Trophoblast cell (in vitro differentiated cells and primary cell): ENCODE data around the gene PDE6B.
"Not testable (repeated sequence)": the region's sequence is repeated elsewhere in the genome, so short reads cannot be mapped to it uniquely, and the experiment has no call there.

Source experiments
- DNase-seq, 2 donors: peaks; one replicate each; pipeline ENCODE4 v3.0.0-alpha.2; 2016
- H2AFZ ChIP-seq: 2 replicates; pipeline ENCODE4 v1.6.1; 2013; ENCODE audit warnings: low read length, moderate library complexity, mild to moderate bottlenecking; ENCODE audit not compliant: insufficient read depth, poor library complexity
- H2AK5ac ChIP-seq: 2 replicates; pipeline ENCODE4 v1.6.1; 2013; ENCODE audit warnings: mild to moderate bottlenecking, low read length
- H2BK120ac ChIP-seq: 2 replicates; pipeline ENCODE4 v1.6.1; 2013; ENCODE audit warnings: low read length, mild to moderate bottlenecking, moderate library complexity; ENCODE audit not compliant: insufficient read depth, poor library complexity
- H2BK12ac ChIP-seq: 2 replicates; pipeline ENCODE4 v1.6.1; 2013; ENCODE audit warnings: mild to moderate bottlenecking, low read length, moderate library complexity
- H2BK5ac ChIP-seq: 2 replicates; pipeline ENCODE4 v1.6.1; 2013; ENCODE audit warnings: low read length, low read depth, moderate library complexity, mild to moderate bottlenecking; ENCODE audit not compliant: poor library complexity
- H3K14ac ChIP-seq: 2 replicates; pipeline ENCODE4 v1.6.1; 2013; ENCODE audit warnings: mild to moderate bottlenecking, low read length
- H3K18ac ChIP-seq: 2 replicates; pipeline ENCODE4 v1.6.1; 2013; ENCODE audit warnings: mild to moderate bottlenecking, low read length
- H3K23ac ChIP-seq: 2 replicates; pipeline ENCODE4 v1.6.1; 2013; ENCODE audit warnings: low read length
- H3K27ac ChIP-seq: 2 replicates; pipeline ENCODE4 v1.5.1; 2013; ENCODE audit warnings: low read depth, mild to moderate bottlenecking, inconsistent platforms, low read length, moderate library complexity
- H3K27me3 ChIP-seq: 2 replicates; pipeline ENCODE4 v1.6.1; 2013; ENCODE audit warnings: inconsistent platforms, mild to moderate bottlenecking, low read length, moderate library complexity; ENCODE audit not compliant: insufficient read depth
- H3K36me3 ChIP-seq, 2 experiments: 1 replicate in 1 of 2; 2 replicates in 1 of 2; pipeline ENCODE4 v1.6.1; 2013; ENCODE audit warnings: low read length in 2 of 2, mild to moderate bottlenecking in 2 of 2, moderate library complexity in 1 of 2; ENCODE audit not compliant: insufficient read depth in 2 of 2, control insufficient read depth in 1 of 2
- H3K4ac ChIP-seq: 2 replicates; pipeline ENCODE4 v1.6.1; 2013; ENCODE audit warnings: low read depth, mild to moderate bottlenecking, low read length, moderate library complexity
- H3K4me1 ChIP-seq, 2 experiments: 1 replicate in 1 of 2; 2 replicates in 1 of 2; pipeline ENCODE4 v1.6.1; 2013; ENCODE audit warnings: low read length in 2 of 2, mild to moderate bottlenecking in 2 of 2, moderate library complexity in 1 of 2; ENCODE audit not compliant: insufficient read depth in 2 of 2, control insufficient read depth in 1 of 2
- H3K4me2 ChIP-seq: 2 replicates; pipeline ENCODE4 v1.6.1; 2013; ENCODE audit warnings: inconsistent platforms, mild to moderate bottlenecking, low read length, moderate library complexity
- H3K4me3 ChIP-seq: 2 replicates; pipeline ENCODE4 v1.5.1; 2013; ENCODE audit warnings: mild to moderate bottlenecking, low read depth, low read length, inconsistent platforms
- H3K79me1 ChIP-seq: one replicate; pipeline ENCODE4 v1.6.1; 2013; ENCODE audit warnings: low read length
- H3K79me2 ChIP-seq: 2 replicates; pipeline ENCODE4 v1.6.1; 2013; ENCODE audit warnings: low read length, mild to moderate bottlenecking; ENCODE audit not compliant: control insufficient read depth, insufficient read depth, poor library complexity
- H3K9ac ChIP-seq: 2 replicates; pipeline ENCODE4 v1.6.1; 2013; ENCODE audit warnings: mild to moderate bottlenecking, low read length
- H3K9me3 ChIP-seq: 2 replicates; pipeline ENCODE4 v1.6.1; 2013; ENCODE audit warnings: low read depth, mild to moderate bottlenecking, control low read depth, inconsistent platforms, low read length; ENCODE audit not compliant: insufficient read depth
- H4K12ac ChIP-seq: 2 replicates; pipeline ENCODE4 v1.6.1; 2013; ENCODE audit warnings: low read depth, mild to moderate bottlenecking, low read length, moderate library complexity
- H4K8ac ChIP-seq: 2 replicates; pipeline ENCODE4 v1.6.1; 2013; ENCODE audit warnings: low read depth, mild to moderate bottlenecking, low read length, moderate library complexity
- H4K91ac ChIP-seq: one replicate; pipeline ENCODE4 v1.6.1; 2013; ENCODE audit warnings: low read depth, mild to moderate bottlenecking, low read length, moderate library complexity
- WGBS: extraction: QIAGEN DNeasy Blood & Tissue Kit; methylation state at CpG from one replicate; pipeline ENCODE4 v1.1.7; 2013; ENCODE audit warnings: missing lambda C conversion rate; ENCODE audit not compliant: insufficient read length, insufficient coverage; ENCODE audit errors: extremely low coverage; 5-methylcytosine and 5-hydroxymethylcytosine counted together

The PDE6B gene

GRCh38 chr4:636628-637159, 11.3 kb downstream of the PDE6B start:
- H3K79me1 ChIP-seq, result no peaks in the 10 kb centered on the region
- H4K91ac ChIP-seq, result no peak overlapping the region
- no peak overlapping the region for H4K12ac ChIP-seq
- H2BK5ac ChIP-seq, result no peak overlapping the region
- no peak overlapping the region for H3K18ac ChIP-seq
- WGBS, result no CpG with 5 or more reads among the region's 13 CpGs
- no peaks in the 10 kb centered on the region for H3K27me3 ChIP-seq
- H3K9ac ChIP-seq, result no peak overlapping the region
- no peak overlapping the region for H3K4ac ChIP-seq
- H3K4me3 ChIP-seq, result no peak overlapping the region
- H4K8ac ChIP-seq, result no peak overlapping the region
- no peak overlapping the region for H3K23ac ChIP-seq
- no peak overlapping the region for H3K14ac ChIP-seq
- H2BK120ac ChIP-seq, result no peak overlapping the region
- H3K4me1 ChIP-seq, result no peaks in the 10 kb centered on the region
- no peak for DNase-seq
- no peak overlapping the region for H3K27ac ChIP-seq
- H2BK12ac ChIP-seq, result no peak overlapping the region
- H2AK5ac ChIP-seq, result no peak overlapping the region
- no peak overlapping the region for H2AFZ ChIP-seq
- H3K36me3 ChIP-seq, result no peaks in the 10 kb centered on the region
- peaks cover 18% of the 10 kb centered on the region for H3K9me3 ChIP-seq
- H3K79me2 ChIP-seq, result no peaks in the 10 kb centered on the region
- no peak overlapping the region for H3K4me2 ChIP-seq

GRCh38 chr4:637536-638280, 12.3 kb downstream of the PDE6B start:
- no CpG with 5 or more reads among the region's 32 CpGs for WGBS
- no peak overlapping the region for H3K18ac ChIP-seq

GRCh38 chr4:642366-642765, 17.0 kb downstream of the PDE6B start:
- not testable (repeated sequence) for H3K4me1 ChIP-seq, H3K9ac ChIP-seq, H3K4ac ChIP-seq, H3K4me2 ChIP-seq, H3K9me3 ChIP-seq, H2AFZ ChIP-seq, H3K27me3 ChIP-seq, H3K27ac ChIP-seq, H3K79me1 ChIP-seq, H3K23ac ChIP-seq, H2BK120ac ChIP-seq, H4K91ac ChIP-seq, H3K79me2 ChIP-seq, H3K36me3 ChIP-seq, H3K4me3 ChIP-seq, H2BK5ac ChIP-seq, H3K18ac ChIP-seq, H4K8ac ChIP-seq, H2AK5ac ChIP-seq, H2BK12ac ChIP-seq, H3K14ac ChIP-seq, H4K12ac ChIP-seq
- no CpG with 5 or more reads among the region's 6 CpGs for WGBS
- peak; percentile 60 to 66 for DNase-seq

More at GRCh38 chr4:637536-638280, 12.3 kb downstream of the PDE6B start:
- no peak for DNase-seq
- no peak overlapping the region for H4K8ac ChIP-seq
- H3K23ac ChIP-seq, result no peak overlapping the region
- no peak overlapping the region for H2AFZ ChIP-seq
- no peak overlapping the region for H3K14ac ChIP-seq
- H3K36me3 ChIP-seq, result no peaks in the 10 kb centered on the region
- no peak overlapping the region for H4K12ac ChIP-seq
- H3K4me3 ChIP-seq, result no peak overlapping the region
- no peaks in the 10 kb centered on the region for H3K79me2 ChIP-seq
- H3K27ac ChIP-seq, result no peak overlapping the region
- no peak overlapping the region for H2BK120ac ChIP-seq
- H4K91ac ChIP-seq, result no peak overlapping the region
- no peak overlapping the region for H2BK12ac ChIP-seq
- H3K4me1 ChIP-seq, result no peaks in the 10 kb centered on the region
- H3K9ac ChIP-seq, result no peak overlapping the region
- H2AK5ac ChIP-seq, result no peak overlapping the region
- no peak overlapping the region for H3K4ac ChIP-seq
- peaks cover 8% of the 10 kb centered on the region for H3K9me3 ChIP-seq
- H2BK5ac ChIP-seq, result no peak overlapping the region
- no peaks in the 10 kb centered on the region for H3K27me3 ChIP-seq
- H3K4me2 ChIP-seq, result no peak overlapping the region
- no peaks in the 10 kb centered on the region for H3K79me1 ChIP-seq

- Histone ChIP-seq H2BK120ac (no peak overlapping the region), H3K27me3 (no peaks in the 10 kb centered on the region), H4K91ac (no peak overlapping the region), H3K4ac (no peak overlapping the region), H2AFZ (no peak overlapping the region), H3K23ac (no peak overlapping the region), H3K14ac (no peak overlapping the region), H3K4me3 (no peak overlapping the region), H3K36me3 (no peaks in the 10 kb centered on the region), H2BK12ac (no peak overlapping the region), H3K79me2 (no peaks in the 10 kb centered on the region), H3K79me1 (no peaks in the 10 kb centered on the region), H3K9me3 (no peaks in the 10 kb centered on the region), H3K4me2 (no peak overlapping the region), H3K18ac (no peak overlapping the region), H4K8ac (no peak overlapping the region), H3K9ac (no peak overlapping the region), H2BK5ac (no peak overlapping the region), H2AK5ac (no peak overlapping the region), H4K12ac (no peak overlapping the region), H3K27ac (no peak overlapping the region), H3K4me1 (peaks cover 0 to 3% of the 10 kb centered on the region in 2 experiments)
- no peak for DNase-seq
- no CpG with 5 or more reads among the region's 32 CpGs for WGBS
These were observed 21.1 kb downstream of the PDE6B start for GRCh38 chr4:646460-646859.
